H9 (cell line): ENCODE data around the gene SELENOW. TPM values are rescaled to one million over a fixed set of nuclear protein-coding genes. Genes with fewer than 3 reads are reported as not detected.
"Not testable (repeated sequence)": the region's sequence is repeated elsewhere in the genome, so short reads cannot be mapped to it uniquely, and the experiment has no call there.

Experiments
- DNase-seq: peaks from one replicate; pipeline ENCODE4 v3.0.0-alpha.2; 2017
- H2AFZ ChIP-seq: one replicate; pipeline ENCODE4 v1.6.1; 2013; ENCODE audit warnings: mild to moderate bottlenecking, low read length, control low read depth, moderate library complexity
- H2AK5ac ChIP-seq: 2 replicates; pipeline ENCODE4 v1.6.1; 2013; ENCODE audit warnings: low read length, control low read depth, mixed read lengths; ENCODE audit not compliant: insufficient read length
- H2BK120ac ChIP-seq: one replicate; pipeline ENCODE4 v1.6.1; 2013; ENCODE audit warnings: low read depth, mild to moderate bottlenecking, low read length, control low read depth, inconsistent platforms; ENCODE audit not compliant: poor library complexity, severe bottlenecking
- H2BK12ac ChIP-seq: 2 replicates; pipeline ENCODE4 v1.6.1; 2013; ENCODE audit warnings: low read length, control low read depth, mixed read lengths, low read depth; ENCODE audit not compliant: insufficient read length
- H2BK15ac ChIP-seq: 2 replicates; pipeline ENCODE4 v1.6.1; 2013; ENCODE audit warnings: low read depth, low read length, control low read depth
- H2BK20ac ChIP-seq: one replicate; pipeline ENCODE4 v1.6.1; 2013; ENCODE audit warnings: low read depth, mild to moderate bottlenecking, low read length, control low read depth, inconsistent platforms; ENCODE audit not compliant: poor library complexity, severe bottlenecking
- H2BK5ac ChIP-seq: 2 replicates; pipeline ENCODE4 v1.6.1; 2013; ENCODE audit warnings: low read length, control low read depth, mixed read lengths; ENCODE audit not compliant: insufficient read length
- H3K14ac ChIP-seq: 2 replicates; pipeline ENCODE4 v1.6.1; 2013; ENCODE audit warnings: low read length, control low read depth; ENCODE audit not compliant: insufficient read depth
- H3K18ac ChIP-seq: 2 replicates; pipeline ENCODE4 v1.6.1; 2013; ENCODE audit warnings: low read depth, mild to moderate bottlenecking, mixed read lengths, low read length, control low read depth; ENCODE audit not compliant: insufficient read length
- H3K23ac ChIP-seq: 2 replicates; pipeline ENCODE4 v1.6.1; 2013; ENCODE audit warnings: low read length, control low read depth, mixed read lengths, low read depth; ENCODE audit not compliant: insufficient read length
- H3K23me2 ChIP-seq: 2 replicates; pipeline ENCODE4 v1.6.1; 2013; ENCODE audit warnings: low read depth, mild to moderate bottlenecking, mixed read lengths, low read length, control low read depth; ENCODE audit not compliant: insufficient read length, poor library complexity, severe bottlenecking
- H3K27ac ChIP-seq: 2 replicates; pipeline ENCODE4 v1.5.1; 2013; ENCODE audit warnings: low read length, control low read depth, mixed read lengths, low read depth; ENCODE audit not compliant: insufficient read length
- H3K27me3 ChIP-seq: 2 replicates; pipeline ENCODE4 v1.6.1; 2013; ENCODE audit warnings: low read length, control low read depth, inconsistent platforms; ENCODE audit not compliant: insufficient read depth
- H3K4ac ChIP-seq: 2 replicates; pipeline ENCODE4 v1.6.1; 2013; ENCODE audit warnings: low read depth, mild to moderate bottlenecking, control low read depth, inconsistent platforms, low read length, moderate library complexity
- H3K4me1 ChIP-seq: 2 replicates; pipeline ENCODE4 v1.6.1; 2013; ENCODE audit warnings: low read length, control low read depth, inconsistent platforms; ENCODE audit not compliant: insufficient read depth
- H3K4me2 ChIP-seq: 2 replicates; pipeline ENCODE4 v1.6.1; 2013; ENCODE audit warnings: low read length, control low read depth, mixed read lengths; ENCODE audit not compliant: insufficient read length, insufficient read depth
- H3K56ac ChIP-seq: 2 replicates; pipeline ENCODE4 v1.6.1; 2013; ENCODE audit warnings: low read depth, mild to moderate bottlenecking, mixed read lengths, low read length, control low read depth; ENCODE audit not compliant: insufficient read length
- H3K79me1 ChIP-seq: 2 replicates; pipeline ENCODE4 v1.6.1; 2013; ENCODE audit warnings: low read depth, mild to moderate bottlenecking, moderate library complexity, low read length, control low read depth, inconsistent platforms; ENCODE audit not compliant: insufficient read depth, poor library complexity, severe bottlenecking
- H3K79me2 ChIP-seq: 2 replicates; pipeline ENCODE4 v1.6.1; 2013; ENCODE audit warnings: low read length, control low read depth, inconsistent platforms; ENCODE audit not compliant: insufficient read depth
- H3K9ac ChIP-seq: 2 replicates; pipeline ENCODE4 v1.6.1; 2013; ENCODE audit warnings: low read length, control low read depth, mixed read lengths; ENCODE audit not compliant: insufficient read length; ENCODE audit errors: extremely low read depth
- H3K9me3 ChIP-seq: one replicate; pipeline ENCODE4 v1.6.1; 2013; ENCODE audit warnings: low read depth, low read length, inconsistent platforms; ENCODE audit not compliant: control insufficient read depth
- H3T11ph ChIP-seq: one replicate; pipeline ENCODE4 v1.6.1; 2013; ENCODE audit warnings: mild to moderate bottlenecking, low read length, control low read depth, inconsistent platforms
- H4K20me1 ChIP-seq: one replicate; pipeline ENCODE4 v1.6.1; 2013; ENCODE audit not compliant: control insufficient read depth, insufficient read length, insufficient read depth
- H4K5ac ChIP-seq: 2 replicates; pipeline ENCODE4 v1.6.1; 2013; ENCODE audit warnings: low read depth, mild to moderate bottlenecking, mixed read lengths, low read length, control low read depth; ENCODE audit not compliant: insufficient read length
- H4K8ac ChIP-seq: replicated peaks from 2 replicates; pipeline ENCODE4 v1.6.1; 2013; ENCODE audit warnings: low read length, control low read depth, mixed read lengths, low read depth; ENCODE audit not compliant: insufficient read length
- H4K91ac ChIP-seq: 2 replicates; pipeline ENCODE4 v1.6.1; 2013; ENCODE audit warnings: low read depth, mild to moderate bottlenecking, moderate library complexity, mixed read lengths, low read length, control low read depth; ENCODE audit not compliant: insufficient read length
- H3K27ac Mint-ChIP-seq, 3 experiments: 2 replicates in 2 of 3; 3 replicates in 1 of 3; pipeline ENCODE4 v1.8.0; 2020 to 2021; ENCODE audit warnings: mixed read lengths in 3 of 3, mild to moderate bottlenecking in 1 of 3, moderate library complexity in 1 of 3
- H3K27me3 Mint-ChIP-seq: 2 replicates; pipeline ENCODE4 v1.8.0; 2021; ENCODE audit warnings: low read depth, mild to moderate bottlenecking, moderate library complexity, mixed read lengths
- H3K36me3 Mint-ChIP-seq, 3 experiments: 2 replicates in 2 of 3; 3 replicates in 1 of 3; pipeline ENCODE4 v1.8.0; 2020 to 2021; ENCODE audit warnings: low read depth in 3 of 3, mixed read lengths in 3 of 3; ENCODE audit not compliant: insufficient read depth in 1 of 3
- H3K4me1 Mint-ChIP-seq, 2 experiments: 2 replicates each; pipeline ENCODE4 v1.8.0; 2020; ENCODE audit warnings: mixed read lengths in 2 of 2
- H3K4me3 Mint-ChIP-seq, 2 experiments: 2 replicates in 1 of 2; 3 replicates in 1 of 2; pipeline ENCODE4 v1.8.0; 2020 to 2021; ENCODE audit warnings: mild to moderate bottlenecking in 2 of 2, mixed read lengths in 2 of 2, moderate library complexity in 1 of 2
- H3K9me3 Mint-ChIP-seq, 2 experiments: 2 replicates in 1 of 2; 3 replicates in 1 of 2; pipeline ENCODE4 v1.8.0; 2020; ENCODE audit warnings: mild to moderate bottlenecking in 2 of 2, mixed read lengths in 2 of 2, moderate library complexity in 1 of 2
- CTCF ChIP-seq: fragments of 200-600 bp; sonication (generic); conservative IDR thresholded peaks from 3 replicates; pipeline ENCODE4 v1.8.0; 2021; ENCODE audit warnings: antibody characterized with exemption, mild to moderate bottlenecking
- WGBS: extraction: QIAGEN DNeasy Blood & Tissue Kit; methylation state at CpG from one replicate; pipeline ENCODE4 v1.1.7; 2013; ENCODE audit warnings: missing lambda C conversion rate, low lambda C conversion rate, mixed read lengths; ENCODE audit not compliant: insufficient read length; ENCODE audit errors: extremely low coverage; 5-methylcytosine and 5-hydroxymethylcytosine counted together
- total RNA-seq: library from RNA; stranded (reverse); gene quantifications from 2 replicates; pipeline ENCODE4 v1.2.1, GENCODE V29; 2021

Gene SELENOW
- total RNA-seq, 1 experiment from 2014 or later, result 388 TPM

- Histone ChIP-seq H3K4ac (no peak overlapping the region), H3K23ac (no peak overlapping the region), H3K4me1 (no peaks in the 10 kb centered on the region; the same call in 1 of the 2 replicates), H4K91ac (no peak overlapping the region), H2BK12ac (no peak overlapping the region), H4K20me1 (no peaks in the 10 kb centered on the region), H2AK5ac (no peak overlapping the region), H2AFZ (no peak overlapping the region), H3K27me3 (no peaks in the 10 kb centered on the region), H2BK5ac (no peak overlapping the region), H3K79me2 (no peaks in the 10 kb centered on the region), H3T11ph (no peak overlapping the region), H2BK120ac (no peak overlapping the region), H3K14ac (no peak overlapping the region), H3K4me2 (no peak overlapping the region), H3K27ac (no peak overlapping the region), H3K9me3 (no peaks in the 10 kb centered on the region), H2BK15ac (no peak overlapping the region), H3K56ac (no peak overlapping the region), H4K8ac (no peak overlapping the region), H3K18ac (no peak overlapping the region), H3K23me2 (peaks cover 2% of the 10 kb centered on the region), H3K79me1 (no peaks in the 10 kb centered on the region), H3K9ac (no peak overlapping the region), H4K5ac (no peak overlapping the region), H2BK20ac (no peak overlapping the region)
- TF ChIP-seq CTCF, result no peak
- WGBS, result no CpG with 5 or more reads among the region's 3 CpGs
- peak overlapping the region in 1 of 3 experiments; percentile 5; a peak in 1 of 7 replicates for H3K27ac Mint-ChIP-seq
- peak overlapping the region in 1 of 2 experiments; percentile 1; a peak in 1 of 5 replicates for H3K4me3 Mint-ChIP-seq
- peaks cover 0 to 3% (median 0%) of the 10 kb centered on the region in 3 experiments; a peak in 3 of 7 replicates for H3K36me3 Mint-ChIP-seq
- peaks cover 17 to 30% of the 10 kb centered on the region in 2 experiments for H3K4me1 Mint-ChIP-seq
- no peak for DNase-seq
- peaks cover 2% of the 10 kb centered on the region; the same call in 1 of the 2 replicates for H3K27me3 Mint-ChIP-seq
- peaks cover 0 to 3% of the 10 kb centered on the region in 2 experiments; a peak in 3 of 5 replicates for H3K9me3 Mint-ChIP-seq
Measured at GRCh38 chr19:47769534-47769933, 9.0 kb upstream of the SELENOW start.

GRCh38 chr19:47771291-47771690 lies 7.2 kb upstream of the SELENOW start:
- not testable (repeated sequence) for H2BK120ac ChIP-seq, H3K27me3 Mint-ChIP-seq, H4K20me1 ChIP-seq, H4K8ac ChIP-seq, H4K5ac ChIP-seq, H3K9me3 ChIP-seq, H3K23ac ChIP-seq, H3K4me1 ChIP-seq, H3K23me2 ChIP-seq, H3K4ac ChIP-seq, H3K27ac ChIP-seq, H3K36me3 Mint-ChIP-seq, H2BK12ac ChIP-seq, H2AK5ac ChIP-seq, H3K27me3 ChIP-seq, H2BK5ac ChIP-seq, H3K9ac ChIP-seq, H3K56ac ChIP-seq, H4K91ac ChIP-seq, H3K14ac ChIP-seq, H2AFZ ChIP-seq, H2BK20ac ChIP-seq, H3K79me2 ChIP-seq, H2BK15ac ChIP-seq, H3K18ac ChIP-seq, H3K79me1 ChIP-seq, H3K4me2 ChIP-seq, H3T11ph ChIP-seq, DNase-seq, H3K9me3 Mint-ChIP-seq
- Mint-ChIP-seq H3K27ac (peak overlapping the region in 1 of 3 experiments; percentile 25; a peak in 2 of 7 replicates), H3K4me3 (peak overlapping the region in 1 of 2 experiments; percentile 34; a peak in 1 of 5 replicates), H3K4me1 (peaks cover 10 to 22% of the 10 kb centered on the region in 2 experiments)
- WGBS, result no CpG with 5 or more reads among the region's 6 CpGs
